Stomach (tissue), 9 donors: ENCODE measurements around the gene ARHGAP15. TPM values are rescaled to one million over a fixed set of nuclear protein-coding genes. Genes with fewer than 3 reads are reported as not detected.

ENCODE experiments used
- DNase-seq, 2 donors: peaks; one replicate each; pipeline versions ENCODE4 v3.0.0 to v3.0.0-alpha.2; 2013 to 2019
- H3K27ac ChIP-seq, 5 donors: fragments of 200-600 bp in 4 of 5; sonication (generic) in 4 of 5; one replicate each; pipeline ENCODE4 v1.5.1; 2013 to 2019; ENCODE audit warnings: mild to moderate bottlenecking in 1 of 5, moderate library complexity in 1 of 5
- H3K27me3 ChIP-seq, 3 donors: fragments of 200-600 bp; sonication (generic); one replicate each; pipeline ENCODE4 v1.5.1; 2017 to 2019; ENCODE audit warnings: mixed run types in 1 of 3
- H3K36me3 ChIP-seq, 4 donors: fragments of 200-600 bp; sonication (generic); 1 replicate in 3 of 4; 2 replicates in 1 of 4; pipeline ENCODE4 v1.5.1; 2016 to 2019
- H3K4me1 ChIP-seq, 4 donors: fragments of 200-600 bp; sonication (generic); one replicate each; pipeline ENCODE4 v1.5.1; 2016 to 2019
- H3K4me3 ChIP-seq, 4 donors: fragments of 200-600 bp; sonication (generic) in 3 of 4; one replicate each; pipeline ENCODE4 v1.5.1; 2016 to 2019; ENCODE audit warnings: mild to moderate bottlenecking in 1 of 4
- H3K9me3 ChIP-seq, 4 donors: fragments of 200-600 bp; sonication (generic); one replicate each; pipeline ENCODE4 v1.5.1; 2016 to 2019
- CTCF ChIP-seq, 7 experiments: fragments of 450-650 bp in 4 of 7; fragments of 200-600 bp in 3 of 7; sonication (generic) in 3 of 7; IDR thresholded peaks; one replicate each; pipeline ENCODE4 v1.5.1; 2016 to 2019; ENCODE audit warnings: antibody characterized with exemption in 7 of 7, control low read depth in 2 of 7, mild to moderate bottlenecking in 1 of 7
- EP300 ChIP-seq: sonication (generic); formaldehyde crosslinking; IDR thresholded peaks from one replicate; pipeline ENCODE4 v1.6.1; 2017; ENCODE audit warnings: antibody characterized with exemption
- POLR2A ChIP-seq, 4 donors: fragments of 450-650 bp; IDR thresholded peaks; one replicate each; pipeline ENCODE4 v1.6.1; 2016; ENCODE audit warnings: antibody characterized with exemption in 4 of 4, control low read depth in 2 of 4, mild to moderate bottlenecking in 1 of 4, moderate library complexity in 1 of 4
- POLR2AphosphoS5 ChIP-seq, 3 donors: sonication (generic); formaldehyde crosslinking; IDR thresholded peaks; one replicate each; pipeline ENCODE4 v1.6.1; 2016; ENCODE audit warnings: antibody characterized with exemption in 3 of 3
- WGBS, 5 donors: extraction: QIAGEN DNeasy Blood & Tissue Kit in 3 of 5; methylation state at CpG; one replicate each; pipeline versions ENCODE4 v1.1.5 to v1.1.7; 2013 to 2018; 5-methylcytosine and 5-hydroxymethylcytosine counted together
- intact Hi-C: fragments of 100-400 bp; cut with DNase I; formaldehyde crosslinking; loops from one replicate; pipeline ENCODE4 v1.15.1; 2023; ENCODE audit warnings: low total_unique reads
- polyA plus RNA-seq, 3 donors: library from polyadenylated mRNA; stranded (reverse); fragments of 200-250 nt; gene quantifications; one replicate each; pipeline ENCODE4 v1.2.3, GENCODE V29; 2013
- total RNA-seq, 5 donors: library from RNA; depleted of rRNA; stranded (reverse); fragments of >200 nt; gene quantifications; one replicate each; pipeline versions ENCODE4 v1.1.0 to v1.2.3, GENCODE V29; 2014 to 2016
- donor health status: healthy with polysubstance abuse.
- donor health status: Bipolar disorder and iron deficiency.
- donor health status: healthy.

ARHGAP15 gene
- total and polyA plus RNA-seq, 8 donors = 1.8 to 66.3 (median 6.8) TPM; not detected in 1

GRCh38 chr2:143481237-143481623, 352.0 kb downstream of the ARHGAP15 start:
- 53 to 62% (median 57%) methylated on average over 6 of the region's 6 CpGs for WGBS, 5 donors
- Histone ChIP-seq H3K27me3 (no peaks in the 10 kb centered on the region), H3K4me1 (no peaks in the 10 kb centered on the region), H3K4me3 (no peak overlapping the region), H3K36me3 (no peaks in the 10 kb centered on the region), H3K9me3 (no peaks in the 10 kb centered on the region), H3K27ac (peak overlapping the region in 4 of 5 donors; percentile 41 to 76 (median 54))
- peak in 1 of 2 donors; percentile 66 for DNase-seq
- TF ChIP-seq POLR2A (IDR thresholded peaks at IDR 0.05) = no peak
- TF ChIP-seq CTCF (IDR thresholded peaks at IDR 0.05) = no peak
- no peak for TF ChIP-seq EP300
- TF ChIP-seq POLR2AphosphoS5 (IDR thresholded peaks at IDR 0.05) = no peak
- intact Hi-C loops = no loop called here

- H3K27ac ChIP-seq = peak overlapping the region in 4 of 5 donors; percentile 41 to 76 (median 54)
- intact Hi-C loops = no loop called here
- no peaks in the 10 kb centered on the region for H3K4me1 ChIP-seq
These were observed 352.5 kb downstream of the ARHGAP15 start for GRCh38 chr2:143481733-143482132.

GRCh38 chr2:143482316-143482715, 353.1 kb downstream of the ARHGAP15 start:
- peak overlapping the region in 3 of 5 donors; percentile 41 to 76 (median 65) for H3K27ac ChIP-seq
- 15 to 42% (median 23%) methylated on average over 3 of the region's 3 CpGs for WGBS, 5 donors

More at GRCh38 chr2:143481733-143482132, 352.5 kb downstream of the ARHGAP15 start:
- no peak overlapping the region for H3K4me3 ChIP-seq
- no peak for DNase-seq
- no peaks in the 10 kb centered on the region for H3K36me3 ChIP-seq
- H3K27me3 ChIP-seq = no peaks in the 10 kb centered on the region
- TF ChIP-seq CTCF (IDR thresholded peaks at IDR 0.05) (no peak), POLR2AphosphoS5 (IDR thresholded peaks at IDR 0.05) (no peak), POLR2A (IDR thresholded peaks at IDR 0.05) (no peak)
- H3K9me3 ChIP-seq = no peaks in the 10 kb centered on the region

GRCh38 chr2:143482771-143483170, 353.6 kb downstream of the ARHGAP15 start:
- Histone ChIP-seq H3K9me3 (no peaks in the 10 kb centered on the region), H3K4me1 (no peaks in the 10 kb centered on the region), H3K36me3 (no peaks in the 10 kb centered on the region), H3K4me3 (no peak overlapping the region), H3K27me3 (no peaks in the 10 kb centered on the region), H3K27ac (peak overlapping the region in 3 of 5 donors; percentile 41 to 76 (median 65))
- WGBS, 5 donors = 39 to 67% (median 61%) methylated on average over 4 of the region's 4 CpGs
- intact Hi-C loops = no loop called here
- TF ChIP-seq EP300 (no peak), POLR2AphosphoS5 (IDR thresholded peaks at IDR 0.05) (no peak), POLR2A (IDR thresholded peaks at IDR 0.05) (no peak), CTCF (IDR thresholded peaks at IDR 0.05) (no peak)
- DNase-seq = peak in 1 of 2 donors; percentile 47

More at GRCh38 chr2:143482316-143482715, 353.1 kb downstream of the ARHGAP15 start:
- Histone ChIP-seq H3K4me3 (no peak overlapping the region), H3K4me1 (no peaks in the 10 kb centered on the region), H3K27me3 (no peaks in the 10 kb centered on the region), H3K9me3 (no peaks in the 10 kb centered on the region), H3K36me3 (no peaks in the 10 kb centered on the region)
- peak in 1 of 2 donors; percentile 71 for DNase-seq
- intact Hi-C loops = no loop called here
- TF ChIP-seq POLR2AphosphoS5 (IDR thresholded peaks at IDR 0.05) = peak in 2 of 3 donors; percentile 3 to 20
- TF ChIP-seq POLR2A (IDR thresholded peaks at IDR 0.05) = no peak

- Histone ChIP-seq H3K36me3 (no peaks in the 10 kb centered on the region), H3K27me3 (no peaks in the 10 kb centered on the region), H3K9me3 (no peaks in the 10 kb centered on the region), H3K4me3 (no peak overlapping the region), H3K4me1 (no peaks in the 10 kb centered on the region), H3K27ac (no peak overlapping the region)
- intact Hi-C loops = no loop called here
- WGBS, 5 donors = 37 to 50% (median 40%) methylated on average over 1 of the region's 1 CpG
- no peak for DNase-seq
- TF ChIP-seq POLR2AphosphoS5 (IDR thresholded peaks at IDR 0.05) (no peak), CTCF (IDR thresholded peaks at IDR 0.05) (no peak), EP300 (no peak), POLR2A (IDR thresholded peaks at IDR 0.05) (no peak)
These were observed 357.8 kb downstream of the ARHGAP15 start for GRCh38 chr2:143486976-143487375.
